HG03460 (cell line): Measurements from ENCODE around the gene PARL.

Experiments
- ATAC-seq: cut with Tn5 transposase; IDR thresholded peaks from one replicate; pipeline ENCODE4 v1.9.1; 2021; ENCODE audit not compliant: unreplicated experiment

Gene PARL

DNA sequence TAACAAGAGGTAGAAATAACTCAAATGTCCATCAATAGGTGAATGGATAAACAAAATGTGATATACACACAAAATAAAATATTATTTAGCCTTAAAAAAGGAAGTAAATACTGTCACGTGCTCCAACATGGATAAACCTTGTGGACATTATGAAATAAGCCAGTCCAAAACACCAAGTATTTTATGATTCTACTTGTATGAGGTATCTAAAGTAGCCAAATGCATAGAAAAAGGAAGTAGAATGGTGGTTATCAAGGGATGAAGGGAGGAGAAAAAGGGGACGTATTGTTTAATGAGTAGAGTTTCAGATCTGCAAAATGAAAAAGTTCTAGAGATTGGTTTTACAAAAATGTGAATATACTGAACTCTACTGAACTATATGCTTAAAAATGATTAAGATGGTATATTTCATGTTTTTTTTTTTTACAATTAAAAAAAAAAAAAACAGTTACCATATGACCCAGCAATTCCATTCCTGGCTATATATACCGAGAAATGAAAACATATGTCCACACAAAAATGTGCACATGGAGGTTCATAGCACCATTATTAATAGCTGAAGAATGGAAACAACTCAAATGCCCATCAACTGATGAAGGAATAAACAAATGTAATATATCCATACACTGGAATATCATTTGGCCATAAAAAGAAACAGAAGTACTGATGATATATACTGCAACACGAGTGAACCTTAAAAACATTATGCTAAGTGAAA is 30.2 kb downstream of the PARL start:
- no peak for ATAC-seq

DNA sequence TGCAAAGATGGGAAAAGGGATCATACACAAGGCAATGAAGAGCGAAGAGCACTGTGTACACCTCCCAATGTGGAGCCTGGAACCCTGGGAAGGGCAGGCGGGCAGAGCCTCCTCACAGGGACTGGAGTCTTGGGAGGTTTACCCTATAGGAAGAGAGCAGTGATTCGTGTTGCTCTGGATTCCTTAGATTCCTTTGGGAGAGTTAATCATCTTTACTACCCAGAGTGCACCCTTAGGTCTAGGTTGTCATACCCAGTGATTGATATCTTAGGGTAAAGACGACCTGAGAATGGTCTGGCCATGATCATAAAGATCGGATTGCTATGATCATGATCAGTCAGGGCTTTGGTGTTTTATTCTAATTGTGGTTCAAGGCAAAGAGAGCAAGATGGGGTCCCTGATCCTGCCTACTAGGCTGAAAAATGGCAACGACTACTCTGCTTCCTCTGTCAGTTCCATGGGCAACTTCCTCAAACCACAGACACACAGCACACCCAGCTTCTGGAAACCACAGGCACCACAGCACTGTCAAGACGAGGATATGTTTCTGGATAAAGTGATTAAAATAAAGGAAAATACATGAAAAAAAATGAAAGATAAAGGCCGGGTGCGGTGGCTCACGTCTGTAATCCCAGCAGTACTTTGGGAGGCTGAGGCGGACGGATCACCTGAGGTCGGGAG is 38.9 kb downstream of the PARL start:
- no peak for ATAC-seq

DNA sequence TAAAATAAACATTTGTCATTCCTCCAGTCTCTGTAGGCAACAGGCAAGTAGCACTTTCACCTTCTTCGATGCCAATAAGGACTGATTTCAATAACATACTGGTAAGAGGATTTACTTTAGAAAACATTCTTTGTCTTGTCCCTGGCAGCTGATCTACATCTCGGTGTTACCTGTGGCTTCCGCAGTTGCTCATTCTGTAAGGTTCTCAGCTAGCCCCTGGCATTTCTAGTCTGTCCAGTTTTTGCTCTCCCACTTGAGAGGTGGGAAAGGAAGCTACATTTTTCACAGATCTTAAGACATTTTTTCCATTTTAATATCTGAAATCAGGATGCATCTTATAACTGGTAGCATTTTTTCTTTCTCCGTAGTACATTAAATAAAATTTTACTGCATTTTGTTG is 39.6 kb downstream of the PARL start:
- no peak for ATAC-seq

GRCh38 chr3:183844606-183845005 is 40.1 kb downstream of the PARL start:
- ATAC-seq, result no peak

DNA sequence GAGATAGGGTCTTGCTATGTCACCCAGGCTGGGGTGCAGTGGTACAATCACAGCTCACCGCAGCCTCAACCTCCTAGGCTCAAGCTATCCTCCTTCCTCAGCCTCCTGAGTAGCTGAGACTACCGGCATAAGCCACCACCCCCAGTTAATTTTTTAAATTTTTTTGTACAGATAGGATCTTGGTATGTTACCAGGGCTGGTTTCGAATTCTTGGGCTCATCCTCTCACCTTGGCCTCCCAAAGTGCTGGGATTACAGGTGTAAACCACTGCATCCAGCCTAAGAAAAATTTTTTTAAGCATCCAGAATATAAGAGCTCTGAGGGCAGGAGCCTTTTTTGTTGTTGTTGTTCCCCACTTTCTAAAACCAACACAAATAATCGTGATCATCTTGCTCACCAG is 44.9 kb downstream of the PARL start:
- no peak for ATAC-seq

GRCh38 chr3:183837894-183838293 is 46.8 kb downstream of the PARL start:
- ATAC-seq, result no peak

DNA sequence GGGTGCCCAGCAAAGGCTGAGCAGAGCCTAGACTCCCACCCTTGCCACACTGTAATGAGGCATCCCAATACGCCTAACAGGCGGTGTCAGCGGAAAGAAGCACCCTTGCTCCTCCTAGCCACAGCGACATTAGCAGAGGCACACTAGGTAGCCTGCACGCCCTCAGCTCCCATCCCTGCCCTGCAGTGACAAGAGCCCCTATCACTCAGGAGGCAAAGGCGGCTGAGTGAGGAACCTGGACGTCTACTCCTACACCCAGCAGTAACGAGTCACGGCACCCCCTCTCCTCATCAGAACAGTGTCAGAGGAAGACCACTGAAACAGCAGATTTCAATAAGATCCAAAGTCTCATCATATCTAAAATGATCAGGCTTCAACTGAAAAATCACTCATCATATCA is 47.3 kb downstream of the PARL start:
- ATAC-seq, result no peak

GRCh38 chr3:183833516-183833915 is 51.2 kb downstream of the PARL start:
- no peak for ATAC-seq

DNA sequence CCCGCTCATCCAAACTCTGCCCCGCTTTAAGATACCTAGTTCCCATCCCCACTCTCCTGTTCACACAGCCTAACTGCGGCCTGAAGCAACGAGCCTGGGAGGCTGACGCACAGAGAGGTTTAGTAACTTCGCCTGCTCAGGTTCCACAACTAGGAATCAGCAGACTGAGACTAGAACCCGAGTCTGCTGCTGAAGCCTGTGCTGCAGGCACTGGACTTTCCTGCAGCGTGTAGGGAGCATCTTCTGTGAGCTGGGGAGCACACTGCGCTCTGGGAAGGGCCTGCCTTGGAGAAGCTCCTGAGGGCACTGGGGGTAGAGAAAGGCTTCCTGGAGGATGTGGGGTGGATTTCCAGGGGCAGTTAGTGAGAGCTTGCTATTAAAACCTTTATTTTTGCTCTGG is 54.5 kb downstream of the PARL start:
- ATAC-seq, result no peak

- ATAC-seq, result no peak
Measured at GRCh38 chr3:183829466-183829865, 55.2 kb downstream of the PARL start.

- ATAC-seq, result no peak
Measured at GRCh38 chr3:183828538-183828870, 56.2 kb downstream of the PARL start.

DNA sequence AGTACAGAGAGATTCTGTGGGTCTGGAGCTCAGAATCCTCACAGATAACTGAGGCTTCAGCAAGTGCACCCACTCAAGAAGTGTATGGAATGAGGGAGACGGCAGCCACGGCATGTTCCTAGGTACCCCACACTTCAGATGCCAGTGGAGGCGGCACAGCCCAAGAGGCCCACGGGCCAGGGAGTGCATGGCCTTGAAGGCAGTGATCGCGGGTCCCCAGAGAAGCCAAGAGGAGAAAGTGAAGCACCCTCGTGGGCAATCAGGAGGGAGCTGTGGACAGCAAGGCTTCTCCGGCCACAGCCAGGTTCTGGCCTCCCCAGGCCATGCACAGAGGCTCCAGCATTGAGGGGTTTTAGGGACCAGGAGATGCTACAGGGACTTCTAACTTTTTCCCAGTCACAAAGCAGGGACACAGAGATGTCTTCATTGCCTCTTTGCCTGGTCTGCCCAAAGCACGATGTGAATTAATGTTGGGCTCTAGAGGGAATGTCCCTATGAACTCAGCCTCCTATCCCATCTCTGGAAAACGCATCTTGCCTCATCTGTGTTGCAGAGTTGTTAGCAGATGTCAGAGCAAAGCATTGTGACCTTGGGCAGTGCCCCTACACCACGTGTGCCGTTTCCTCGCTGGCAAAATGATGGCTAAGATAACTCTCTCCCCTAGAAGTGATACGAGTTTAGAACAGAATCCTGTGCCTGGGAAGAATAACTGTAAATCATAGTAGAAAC is 56.7 kb downstream of the PARL start:
- ATAC-seq, result no peak

- ATAC-seq, result no peak
Measured at GRCh38 chr3:183826448-183827250, 58.0 kb downstream of the PARL start.

DNA sequence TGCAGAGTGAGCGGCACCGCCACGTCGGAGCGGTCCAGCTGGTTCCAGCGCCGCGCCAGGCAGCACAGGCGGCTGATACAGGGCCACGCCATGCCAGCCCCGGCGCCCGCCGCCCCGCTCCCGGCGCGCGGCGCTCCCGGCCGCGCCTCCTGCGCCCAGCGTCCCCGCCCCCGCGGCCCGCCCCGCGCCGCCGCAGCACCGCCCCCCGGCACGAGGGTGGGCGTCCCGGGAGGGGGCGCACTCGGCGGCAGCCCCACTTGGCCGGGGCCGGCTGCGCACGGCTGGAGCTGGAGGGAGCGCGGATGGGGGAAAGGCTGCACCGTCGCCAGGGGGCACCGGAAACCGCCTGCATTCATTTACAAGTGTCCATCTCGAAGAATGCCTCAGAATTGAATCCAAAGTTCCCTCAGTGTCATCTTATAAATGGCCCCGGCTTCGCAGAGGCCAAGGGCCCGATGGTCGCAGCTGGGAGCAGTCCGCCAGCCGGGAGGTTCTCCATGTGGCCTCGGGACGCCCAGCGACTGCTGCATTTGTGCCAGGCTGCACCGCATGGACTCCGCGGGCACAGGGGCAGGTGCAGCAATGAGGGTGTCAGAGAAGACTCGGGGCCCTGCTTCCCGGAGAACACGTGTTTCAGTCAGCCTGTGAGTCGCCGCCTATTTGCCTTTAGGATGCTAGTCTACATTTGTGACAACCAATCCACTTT is 59.1 kb downstream of the PARL start, which contains the start of gene MAP6D1:
TSS of gene MAP6D1 (minus strand) at position 122 of the 706 bp plus-strand sequence. CDS start at position 92, 30 bp downstream.
- no peak for ATAC-seq

- ATAC-seq, result no peak
Measured at GRCh38 chr3:183824761-183825455, 59.8 kb downstream of the PARL start.

DNA sequence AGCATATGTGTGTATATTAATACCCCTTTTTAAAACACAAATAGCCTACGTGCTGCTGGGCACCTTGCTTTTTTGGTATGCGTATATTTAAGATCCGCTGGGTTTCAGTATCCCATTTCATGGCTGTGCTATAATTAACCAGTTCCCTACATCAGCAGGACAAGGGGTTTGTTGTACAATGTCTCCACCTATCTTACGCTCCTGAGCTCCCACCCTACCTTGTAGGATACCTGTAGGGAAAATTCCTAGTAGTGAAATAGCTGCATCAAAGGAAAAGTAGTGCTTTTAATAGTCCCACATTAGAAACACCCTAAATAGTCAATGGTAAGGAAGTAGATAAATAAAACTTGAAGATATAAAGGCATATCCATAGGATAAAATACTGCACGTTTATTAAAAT is 60.7 kb downstream of the PARL start:
- ATAC-seq, result no peak

- ATAC-seq, result no peak
Measured at GRCh38 chr3:183822631-183823030, 62.0 kb downstream of the PARL start.

DNA sequence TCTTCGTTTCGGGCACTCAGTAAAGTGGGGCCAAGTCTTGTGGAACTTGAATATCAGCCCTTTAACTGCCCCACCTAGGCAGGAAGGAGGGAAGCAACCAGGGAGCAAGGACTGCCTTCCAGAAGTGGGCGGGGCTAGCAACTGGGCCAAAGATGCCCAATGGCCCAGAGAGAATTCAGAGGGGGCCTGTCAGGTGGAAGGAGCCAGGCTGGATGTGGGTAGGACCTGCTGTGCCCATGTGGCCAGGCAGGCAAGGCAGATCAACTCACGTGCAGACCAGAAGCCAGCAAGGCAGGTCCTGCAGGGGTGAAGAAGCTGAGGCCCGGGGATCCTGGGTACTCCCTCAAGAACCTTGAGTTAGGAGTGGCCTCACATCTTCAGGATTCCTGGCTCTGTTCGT is 64.8 kb downstream of the PARL start:
- ATAC-seq, result no peak

- ATAC-seq, result no peak
Measured at GRCh38 chr3:183818706-183819624, 65.7 kb downstream of the PARL start.
